ENCODE data around the gene EIF2D. TPM values are rescaled to one million over a fixed set of nuclear protein-coding genes. Genes with fewer than 3 reads are reported as not detected.
A peak's percentile ranks its signal among the peaks of the same experiment; 100 is the strongest.
"Not testable (repeated sequence)": the region's sequence is repeated elsewhere in the genome, so short reads cannot be mapped to it uniquely, and the experiment has no call there.

The EIF2D gene
- total RNA-seq, 1 donor from 2014 or later: 47.0 TPM

DNA sequence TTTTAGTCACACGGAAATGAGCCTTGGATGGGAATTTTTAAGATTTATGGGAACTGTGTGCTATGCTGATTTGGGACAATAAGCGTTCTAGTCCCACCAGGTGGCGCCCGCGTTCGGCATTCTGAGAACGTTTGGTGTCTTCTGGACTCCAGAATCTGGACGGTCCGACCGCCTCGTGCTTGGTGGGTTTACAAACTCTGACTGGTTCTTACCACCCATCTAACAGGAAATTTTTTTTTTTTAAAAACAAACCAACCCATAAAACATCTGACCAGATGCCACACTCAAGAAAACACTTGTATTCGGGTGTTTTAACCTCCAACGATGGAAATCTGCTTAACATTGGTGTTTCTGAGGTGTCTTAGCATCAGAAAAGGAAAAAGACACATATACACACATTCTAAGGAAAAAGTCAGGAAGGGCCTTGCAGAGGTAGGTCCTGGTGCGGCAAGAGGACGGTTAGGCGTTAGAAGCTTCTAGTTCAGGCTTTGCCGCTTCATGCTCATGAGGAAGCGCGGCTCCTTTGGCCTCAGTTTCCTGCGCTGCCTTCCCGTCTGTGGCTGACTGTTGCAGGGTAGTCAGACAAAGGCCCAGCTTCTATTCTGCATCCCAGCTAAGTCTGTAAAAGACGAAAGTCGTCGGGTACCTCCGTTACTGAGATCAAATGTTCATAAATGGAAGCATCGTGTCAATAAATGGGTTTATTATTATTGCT is 22.3 kb upstream of the EIF2D start:
- Histone ChIP-seq H3K4me1 (peaks cover 27% of the 10 kb centered on the region), H3K27ac (peak overlapping the region; percentile 81), H3K4me3 (peak overlapping the region; percentile 83), H3K27me3 (ENCODE audit: low read depth) (no peaks in the 10 kb centered on the region), H3K36me3 (no peaks in the 10 kb centered on the region), H3K9me3 (no peaks in the 10 kb centered on the region)
- ATAC-seq (peak; percentile 80 to 85), DNase-seq (peak; percentile 96)
- intact Hi-C loops (cut with DNase I): no loop called here
- TF ChIP-seq, protein P1, sequence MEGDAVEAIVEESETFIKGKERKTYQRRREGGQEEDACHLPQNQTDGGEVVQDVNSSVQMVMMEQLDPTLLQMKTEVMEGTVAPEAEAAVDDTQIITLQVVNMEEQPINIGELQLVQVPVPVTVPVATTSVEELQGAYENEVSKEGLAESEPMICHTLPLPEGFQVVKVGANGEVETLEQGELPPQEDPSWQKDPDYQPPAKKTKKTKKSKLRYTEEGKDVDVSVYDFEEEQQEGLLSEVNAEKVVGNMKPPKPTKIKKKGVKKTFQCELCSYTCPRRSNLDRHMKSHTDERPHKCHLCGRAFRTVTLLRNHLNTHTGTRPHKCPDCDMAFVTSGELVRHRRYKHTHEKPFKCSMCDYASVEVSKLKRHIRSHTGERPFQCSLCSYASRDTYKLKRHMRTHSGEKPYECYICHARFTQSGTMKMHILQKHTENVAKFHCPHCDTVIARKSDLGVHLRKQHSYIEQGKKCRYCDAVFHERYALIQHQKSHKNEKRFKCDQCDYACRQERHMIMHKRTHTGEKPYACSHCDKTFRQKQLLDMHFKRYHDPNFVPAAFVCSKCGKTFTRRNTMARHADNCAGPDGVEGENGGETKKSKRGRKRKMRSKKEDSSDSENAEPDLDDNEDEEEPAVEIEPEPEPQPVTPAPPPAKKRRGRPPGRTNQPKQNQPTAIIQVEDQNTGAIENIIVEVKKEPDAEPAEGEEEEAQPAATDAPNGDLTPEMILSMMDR (IDR thresholded peaks at IDR 0.05): peak; percentile 83

DNA sequence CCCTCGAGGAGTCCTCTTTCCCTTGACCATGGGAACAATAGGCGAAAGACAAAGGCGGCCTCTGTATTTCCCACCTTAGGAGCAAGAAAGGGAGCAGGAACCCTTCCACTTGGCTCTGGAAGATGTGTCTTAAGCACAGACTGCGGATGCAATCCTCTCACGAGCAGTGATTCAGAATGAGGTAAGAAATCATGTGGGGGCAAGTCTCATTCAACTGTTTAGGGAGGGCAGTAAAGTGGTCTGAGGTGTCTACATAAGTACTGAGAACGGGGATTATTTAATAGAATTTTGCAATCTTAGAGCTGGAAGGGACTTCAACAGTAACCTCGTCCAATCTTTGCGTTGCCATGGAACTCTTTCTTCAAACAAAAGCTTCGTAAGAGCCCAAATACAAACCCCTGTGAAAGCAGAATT is 21.4 kb upstream of the EIF2D start:
- Histone ChIP-seq H3K27ac (peak overlapping the region; percentile 81), H3K9me3 (no peaks in the 10 kb centered on the region), H3K27me3 (ENCODE audit: low read depth) (no peaks in the 10 kb centered on the region), H3K36me3 (no peaks in the 10 kb centered on the region), H3K4me3 (no peak overlapping the region), H3K4me1 (peaks cover 27% of the 10 kb centered on the region)
- DNase-seq (no peak), ATAC-seq (peak; percentile 22 to 56)
- TF ChIP-seq, protein P1 (IDR thresholded peaks at IDR 0.05): no peak
- intact Hi-C loops (cut with DNase I): no loop called here

DNA sequence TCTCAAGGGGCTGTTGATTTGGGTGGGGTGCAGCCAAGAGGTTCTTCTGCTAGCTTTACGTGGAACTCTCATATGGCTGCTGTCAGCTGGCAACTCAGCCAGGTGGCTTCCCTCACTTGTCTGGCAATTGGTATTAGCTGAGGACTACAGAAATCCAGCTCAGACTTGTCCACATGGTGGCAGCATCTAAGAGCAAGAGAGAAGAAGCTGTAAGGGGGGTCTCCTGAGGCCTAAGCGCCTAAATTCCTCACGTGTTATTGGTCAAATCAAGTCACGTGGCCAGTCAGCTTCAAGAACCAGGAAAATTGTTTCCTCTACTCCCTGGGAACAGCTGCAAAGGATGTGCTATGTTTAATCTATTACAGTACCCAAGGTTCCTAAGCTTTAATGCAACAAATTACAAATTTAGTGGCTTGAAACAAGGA is 18.8 kb upstream of the EIF2D start:
- intact Hi-C loops (cut with DNase I): no loop called here
- peaks cover 22% of the 10 kb centered on the region for H3K4me1 ChIP-seq
- DNase-seq (no peak), ATAC-seq (no peak)
- H3K9me3 ChIP-seq: no peaks in the 10 kb centered on the region
- no peaks in the 10 kb centered on the region for H3K27me3 ChIP-seq (ENCODE audit: low read depth)
- no peak overlapping the region for H3K27ac ChIP-seq
- H3K4me3 ChIP-seq: no peak overlapping the region
- H3K36me3 ChIP-seq: no peaks in the 10 kb centered on the region
- TF ChIP-seq, protein P1 (IDR thresholded peaks at IDR 0.05): peak; percentile 40

DNA sequence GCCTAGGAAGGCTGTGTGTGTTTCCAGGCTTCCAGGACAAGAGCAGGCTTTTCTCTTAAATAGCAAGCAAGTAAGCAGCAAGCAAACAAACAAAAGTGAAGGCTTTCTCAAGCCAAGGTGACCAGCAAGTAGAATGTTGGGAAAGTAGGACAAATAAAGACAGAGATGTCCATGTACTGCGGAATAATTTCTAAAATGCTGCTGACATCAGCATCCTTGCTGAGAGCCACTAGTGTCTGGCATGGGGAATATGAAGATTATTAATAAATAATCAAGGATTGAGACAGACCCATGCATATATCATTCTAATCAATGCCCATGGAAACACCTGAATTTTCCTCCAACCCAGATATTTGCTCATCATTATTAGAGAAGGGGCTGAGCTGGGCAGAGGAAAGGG is 16.7 kb upstream of the EIF2D start:
- peaks cover 7% of the 10 kb centered on the region for H3K4me1 ChIP-seq
- H3K36me3 ChIP-seq: no peaks in the 10 kb centered on the region
- TF ChIP-seq, protein P1 (IDR thresholded peaks at IDR 0.05): no peak
- intact Hi-C loops (cut with DNase I): no loop called here
- no peaks in the 10 kb centered on the region for H3K9me3 ChIP-seq
- DNase-seq (no peak), ATAC-seq (no peak)
- H3K27ac ChIP-seq: no peak overlapping the region
- H3K4me3 ChIP-seq: no peak overlapping the region
- no peaks in the 10 kb centered on the region for H3K27me3 ChIP-seq (ENCODE audit: low read depth)

DNA sequence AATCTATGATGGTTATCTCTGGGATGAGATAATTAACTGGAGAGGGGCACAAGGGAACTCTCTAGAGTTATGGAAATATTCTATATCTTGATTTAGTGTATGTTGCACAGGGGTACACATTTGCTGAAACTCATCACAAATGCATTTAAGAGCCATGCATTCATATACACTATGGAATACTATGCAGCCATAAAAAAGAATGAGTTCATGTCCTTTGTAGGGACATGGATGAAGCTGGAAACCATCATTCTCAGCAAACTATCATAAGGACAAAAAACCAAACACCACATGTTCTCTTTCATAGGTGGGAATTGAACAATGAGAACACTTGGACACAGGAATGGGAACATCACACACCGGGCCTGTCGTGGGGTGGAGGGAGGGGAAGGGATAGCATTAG is 14.1 kb upstream of the EIF2D start:
- H3K9me3 ChIP-seq; H3K27ac ChIP-seq; H3K27me3 ChIP-seq (ENCODE audit: low read depth); intact Hi-C loops (cut with DNase I); ATAC-seq; H3K4me3 ChIP-seq; H3K36me3 ChIP-seq; DNase-seq; H3K4me1 ChIP-seq: not testable (repeated sequence)

DNA sequence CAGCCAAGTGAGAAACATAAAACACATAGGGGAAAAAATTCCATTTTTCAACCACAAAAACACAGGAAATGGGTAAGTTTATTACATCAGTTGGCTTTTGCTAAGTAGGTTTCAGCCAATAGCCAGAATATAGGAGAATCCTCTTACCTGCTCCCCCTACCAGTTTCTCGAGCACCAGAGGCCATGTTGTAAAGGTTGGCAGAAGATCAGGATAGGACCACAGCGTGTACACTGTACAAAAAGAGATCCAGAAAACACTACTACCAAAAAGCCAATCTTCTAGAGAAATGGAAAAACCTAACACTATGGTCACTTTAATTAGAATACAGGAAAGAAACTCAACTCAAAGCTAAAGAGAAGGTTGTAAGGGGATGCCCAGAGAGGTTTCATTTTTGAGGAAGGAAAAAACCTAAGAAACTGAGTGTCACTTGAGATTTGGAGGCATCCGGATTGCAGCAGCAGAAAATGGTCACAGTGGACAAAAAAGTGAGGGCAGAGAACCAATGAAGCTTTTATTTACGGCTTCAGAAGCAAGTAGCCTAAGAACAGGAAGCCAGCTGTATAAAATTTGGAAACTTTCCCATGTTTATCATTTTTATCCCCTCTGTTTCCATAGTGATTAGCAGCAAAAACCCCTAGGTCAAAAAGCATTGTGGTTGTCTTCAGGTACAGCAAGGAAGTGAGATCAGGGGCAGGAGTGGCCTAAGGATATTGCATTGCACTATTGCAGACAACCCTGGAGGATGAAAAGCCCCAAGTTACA is 2.9 kb downstream of the EIF2D start:
- peaks cover 58% of the 10 kb centered on the region for H3K36me3 ChIP-seq
- H3K27ac ChIP-seq: no peak overlapping the region
- no peak overlapping the region for H3K4me3 ChIP-seq
- no peaks in the 10 kb centered on the region for H3K27me3 ChIP-seq (ENCODE audit: low read depth)
- no peak for DNase-seq
- H3K4me1 ChIP-seq: peaks cover 9% of the 10 kb centered on the region
- intact Hi-C loops (cut with DNase I): no loop called here
- TF ChIP-seq, protein P1 (IDR thresholded peaks at IDR 0.05): no peak
- no peaks in the 10 kb centered on the region for H3K9me3 ChIP-seq
- ATAC-seq: no peak
